HG03354 (cell line): ENCODE data around the gene KLHL29.

Experiments used
- ATAC-seq: cut with Tn5 transposase; IDR thresholded peaks from one replicate; pipeline ENCODE4 v1.9.1; 2021; ENCODE audit warnings: mild to moderate bottlenecking; ENCODE audit not compliant: unreplicated experiment, poor library complexity, severe bottlenecking

KLHL29 gene

GRCh38 chr2:23484767-23485166 lies 99.8 kb downstream of the KLHL29 start:
- no peak for ATAC-seq

GRCh38 chr2:23485261-23485660 lies 100.3 kb downstream of the KLHL29 start:
- no peak for ATAC-seq

GRCh38 chr2:23485841-23486683 lies 101.1 kb downstream of the KLHL29 start:
- no peak for ATAC-seq

- ATAC-seq = no peak
Observed at GRCh38 chr2:23486684-23487075, 101.7 kb downstream of the KLHL29 start.

- ATAC-seq = no peak
Observed at GRCh38 chr2:23487735-23488492, 102.9 kb downstream of the KLHL29 start.

GRCh38 chr2:23488584-23488983 lies 103.6 kb downstream of the KLHL29 start:
- ATAC-seq = no peak

GRCh38 chr2:23489471-23490322 lies 104.7 kb downstream of the KLHL29 start:
- no peak for ATAC-seq

- ATAC-seq = no peak
Observed at GRCh38 chr2:23491591-23492336, 106.8 kb downstream of the KLHL29 start.

GRCh38 chr2:23492337-23492675 lies 107.3 kb downstream of the KLHL29 start:
- ATAC-seq = no peak

GRCh38 chr2:23492921-23493320 lies 107.9 kb downstream of the KLHL29 start:
- no peak for ATAC-seq

- no peak for ATAC-seq
Observed at GRCh38 chr2:23493846-23494245, 108.9 kb downstream of the KLHL29 start.

- no peak for ATAC-seq
Observed at GRCh38 chr2:23494286-23494685, 109.3 kb downstream of the KLHL29 start.

- no peak for ATAC-seq
Observed at GRCh38 chr2:23495661-23496114, 110.7 kb downstream of the KLHL29 start.

GRCh38 chr2:23496456-23496855 lies 111.5 kb downstream of the KLHL29 start:
- no peak for ATAC-seq

- no peak for ATAC-seq
Observed at GRCh38 chr2:23497063-23497462, 112.1 kb downstream of the KLHL29 start.

- ATAC-seq = no peak
Observed at GRCh38 chr2:23497536-23497935, 112.6 kb downstream of the KLHL29 start.

- no peak for ATAC-seq
Observed at GRCh38 chr2:23498943-23499342, 114.0 kb downstream of the KLHL29 start.

- no peak for ATAC-seq
Observed at GRCh38 chr2:23499439-23499838, 114.5 kb downstream of the KLHL29 start.

GRCh38 chr2:23500836-23501235 lies 115.9 kb downstream of the KLHL29 start:
- ATAC-seq = no peak

- no peak for ATAC-seq
Observed at GRCh38 chr2:23502096-23502495, 117.1 kb downstream of the KLHL29 start.
